Measurements from ENCODE around the gene IGF2. TPM values are rescaled to one million over a fixed set of nuclear protein-coding genes. Genes with fewer than 3 reads are reported as not detected.

Gene IGF2
- total RNA-seq, 1 donor = under 0.01 TPM

Small RNAs within 50 kb of the gene (small RNA-seq; reads per million reads assigned to genes)
- gene MIR4686 (not detected), gene MIR483 (not detected)

Other genes with a start within 250 kb of the IGF2 start
- gene PRR33, start 247.5 kb downstream of the IGF2 start, total RNA-seq = 0.54 TPM
- gene TNNT3, start 219.7 kb downstream of the IGF2 start, total RNA-seq = 3.2 TPM
- gene MRPL23, start 192.1 kb downstream of the IGF2 start, total RNA-seq = 206 TPM
- 2.7 TPM for gene H19, start 141.5 kb downstream of the IGF2 start, total RNA-seq
- gene INS, start 21.8 kb upstream of the IGF2 start, total RNA-seq = not detected
- gene TH, start 32.4 kb upstream of the IGF2 start, total RNA-seq = under 0.01 TPM
- gene ASCL2, start 131.2 kb upstream of the IGF2 start, total RNA-seq = 6.7 TPM
- 56.3 TPM for gene C11orf21, start 162.5 kb upstream of the IGF2 start, total RNA-seq
- gene TSPAN32, start 162.6 kb upstream of the IGF2 start, total RNA-seq = 92.6 TPM
- 294 TPM for gene CD81, start 237.9 kb upstream of the IGF2 start, total RNA-seq

Measured in hematopoietic multipotent progenitor cell (in vitro differentiated cells).